ENCODE data around the gene KCNQ1. TPM values are rescaled to one million over a fixed set of nuclear protein-coding genes. Genes with fewer than 3 reads are reported as not detected.

KCNQ1 gene
- total RNA-seq, 2 experiments from 2014 or later: 20.4 to 24.3 TPM

GRCh38 chr11:2839395-2839943, 394.7 kb downstream of the KCNQ1 start:
- Mint-ChIP-seq H3K27me3 (no peaks in the 10 kb centered on the region), H3K9me3 (no peaks in the 10 kb centered on the region), H3K27ac (no peak overlapping the region), H3K4me1 (peaks cover 3% of the 10 kb centered on the region), H3K36me3 (ENCODE audit: low read depth) (no peaks in the 10 kb centered on the region), H3K4me3 (no peak overlapping the region)
- CTCF ChIA-PET: no interaction called here
- no peak for DNase-seq
- POLR2A ChIA-PET: no interaction called here

- peaks cover 3% of the 10 kb centered on the region for H3K4me1 Mint-ChIP-seq
- ChIA-PET POLR2A (no interaction called here), CTCF (no interaction called here)
- no peaks in the 10 kb centered on the region for H3K36me3 Mint-ChIP-seq (ENCODE audit: low read depth)
- no peaks in the 10 kb centered on the region for H3K9me3 Mint-ChIP-seq
- no peak for DNase-seq
- H3K4me3 Mint-ChIP-seq: no peak overlapping the region
- no peak overlapping the region for H3K27ac Mint-ChIP-seq
- no peaks in the 10 kb centered on the region for H3K27me3 Mint-ChIP-seq
These were observed 396.8 kb downstream of the KCNQ1 start for GRCh38 chr11:2841411-2842190.

GRCh38 chr11:2842876-2843275, 398.1 kb downstream of the KCNQ1 start:
- Mint-ChIP-seq H3K27ac (no peak overlapping the region), H3K36me3 (ENCODE audit: low read depth) (no peaks in the 10 kb centered on the region), H3K4me1 (peaks cover 3% of the 10 kb centered on the region), H3K4me3 (no peak overlapping the region), H3K9me3 (no peaks in the 10 kb centered on the region), H3K27me3 (no peaks in the 10 kb centered on the region)
- CTCF ChIA-PET: no interaction called here
- DNase-seq: no peak
- POLR2A ChIA-PET: no interaction called here

GRCh38 chr11:2843551-2843950, 398.7 kb downstream of the KCNQ1 start:
- ChIA-PET CTCF (interaction anchor here (1.7 kb wide), 1 partner anchor 311 kb away, joined by 5 read pairs; no protein-coding TSS in a partner anchor), POLR2A (no interaction called here)
- Mint-ChIP-seq H3K9me3 (no peaks in the 10 kb centered on the region), H3K27me3 (no peaks in the 10 kb centered on the region), H3K4me1 (peaks cover 3% of the 10 kb centered on the region), H3K4me3 (no peak overlapping the region), H3K36me3 (ENCODE audit: low read depth) (no peaks in the 10 kb centered on the region), H3K27ac (no peak overlapping the region)
- no peak for DNase-seq

GRCh38 chr11:2844116-2844842, 399.5 kb downstream of the KCNQ1 start:
- H3K27ac Mint-ChIP-seq: no peak overlapping the region
- H3K4me1 Mint-ChIP-seq: peaks cover 3% of the 10 kb centered on the region
- H3K36me3 Mint-ChIP-seq (ENCODE audit: low read depth): no peaks in the 10 kb centered on the region
- ChIA-PET CTCF (interaction anchor here (1.7 kb wide), 1 partner anchor 312 kb away, joined by 5 read pairs; no protein-coding TSS in a partner anchor), POLR2A (no interaction called here)
- H3K9me3 Mint-ChIP-seq: no peaks in the 10 kb centered on the region
- no peak overlapping the region for H3K4me3 Mint-ChIP-seq
- H3K27me3 Mint-ChIP-seq: no peaks in the 10 kb centered on the region
- DNase-seq: no peak

- Mint-ChIP-seq H3K36me3 (ENCODE audit: low read depth) (no peaks in the 10 kb centered on the region), H3K27me3 (no peaks in the 10 kb centered on the region), H3K27ac (no peak overlapping the region), H3K4me3 (no peak overlapping the region), H3K9me3 (no peaks in the 10 kb centered on the region), H3K4me1 (peaks cover 3% of the 10 kb centered on the region)
- DNase-seq: no peak
- ChIA-PET CTCF (interaction anchor here (1.7 kb wide), 1 partner anchor 313 kb away, joined by 5 read pairs; no protein-coding TSS in a partner anchor), POLR2A (no interaction called here)
These were observed 400.2 kb downstream of the KCNQ1 start for GRCh38 chr11:2844996-2845395.

- Mint-ChIP-seq H3K4me3 (no peak overlapping the region), H3K9me3 (no peaks in the 10 kb centered on the region), H3K4me1 (peaks cover 3% of the 10 kb centered on the region), H3K27me3 (no peaks in the 10 kb centered on the region), H3K36me3 (ENCODE audit: low read depth) (no peaks in the 10 kb centered on the region), H3K27ac (no peak overlapping the region)
- ChIA-PET CTCF (no interaction called here), POLR2A (no interaction called here)
- DNase-seq: no peak
These were observed 401.2 kb downstream of the KCNQ1 start for GRCh38 chr11:2846056-2846455.

- POLR2A ChIA-PET: no interaction called here
- no peak for DNase-seq
- Mint-ChIP-seq H3K4me1 (peaks cover 3% of the 10 kb centered on the region), H3K9me3 (no peaks in the 10 kb centered on the region), H3K27me3 (no peaks in the 10 kb centered on the region), H3K27ac (no peak overlapping the region), H3K36me3 (ENCODE audit: low read depth) (no peaks in the 10 kb centered on the region), H3K4me3 (no peak overlapping the region)
- CTCF ChIA-PET: no interaction called here
These were observed 401.7 kb downstream of the KCNQ1 start for GRCh38 chr11:2846470-2846869.

GRCh38 chr11:2847561-2847960, 402.8 kb downstream of the KCNQ1 start:
- Mint-ChIP-seq H3K27ac (no peak overlapping the region), H3K9me3 (no peaks in the 10 kb centered on the region), H3K4me1 (peaks cover 3% of the 10 kb centered on the region), H3K36me3 (ENCODE audit: low read depth) (no peaks in the 10 kb centered on the region), H3K27me3 (no peaks in the 10 kb centered on the region), H3K4me3 (no peak overlapping the region)
- DNase-seq: no peak
- ChIA-PET CTCF (no interaction called here), POLR2A (no interaction called here)

- H3K9me3 Mint-ChIP-seq: no peaks in the 10 kb centered on the region
- ChIA-PET POLR2A (no interaction called here), CTCF (interaction anchor here (0.5 kb wide), 1 partner anchor 76 kb away, joined by 3 read pairs; no protein-coding TSS in a partner anchor)
- no peak overlapping the region for H3K4me3 Mint-ChIP-seq
- DNase-seq: no peak
- no peak overlapping the region for H3K27ac Mint-ChIP-seq
- no peaks in the 10 kb centered on the region for H3K36me3 Mint-ChIP-seq (ENCODE audit: low read depth)
- H3K4me1 Mint-ChIP-seq: peaks cover 3% of the 10 kb centered on the region
- no peaks in the 10 kb centered on the region for H3K27me3 Mint-ChIP-seq
These were observed 403.7 kb downstream of the KCNQ1 start for GRCh38 chr11:2848497-2848896.

GRCh38 chr11:2849994-2850770, 405.4 kb downstream of the KCNQ1 start:
- H3K4me1 Mint-ChIP-seq: no peaks in the 10 kb centered on the region
- CTCF ChIA-PET: no interaction called here
- DNase-seq: no peak
- H3K4me3 Mint-ChIP-seq: no peak overlapping the region
- H3K36me3 Mint-ChIP-seq (ENCODE audit: low read depth): no peaks in the 10 kb centered on the region
- no peak overlapping the region for H3K27ac Mint-ChIP-seq
- POLR2A ChIA-PET: no interaction called here
- no peaks in the 10 kb centered on the region for H3K9me3 Mint-ChIP-seq
- no peaks in the 10 kb centered on the region for H3K27me3 Mint-ChIP-seq

- Mint-ChIP-seq H3K27ac (no peak overlapping the region), H3K4me1 (no peaks in the 10 kb centered on the region), H3K36me3 (ENCODE audit: low read depth) (no peaks in the 10 kb centered on the region), H3K4me3 (no peak overlapping the region), H3K27me3 (no peaks in the 10 kb centered on the region), H3K9me3 (no peaks in the 10 kb centered on the region)
- POLR2A ChIA-PET: no interaction called here
- CTCF ChIA-PET: interaction anchor here (0.6 kb wide), 1 partner anchor 273 kb away, joined by 3 read pairs; no protein-coding TSS in a partner anchor
- no peak for DNase-seq
These were observed 408.6 kb downstream of the KCNQ1 start for GRCh38 chr11:2853401-2853800.

Data from activated CD4-positive, alpha-beta T cell treated with anti-CD3 and anti-CD28 coated beads, Interleukin-2, amount 10 ng/mL, durations not matched to agents 7 days and 5 days (primary cell).